ENCODE data around the gene DGCR8. TPM values are rescaled to one million over a fixed set of nuclear protein-coding genes. Genes with fewer than 3 reads are reported as not detected.

The DGCR8 gene
- total and polyA plus RNA-seq, 2 of the 4 experiments (the other 2 are of a cell fraction) = 16.7 to 25.3 TPM

DNA sequence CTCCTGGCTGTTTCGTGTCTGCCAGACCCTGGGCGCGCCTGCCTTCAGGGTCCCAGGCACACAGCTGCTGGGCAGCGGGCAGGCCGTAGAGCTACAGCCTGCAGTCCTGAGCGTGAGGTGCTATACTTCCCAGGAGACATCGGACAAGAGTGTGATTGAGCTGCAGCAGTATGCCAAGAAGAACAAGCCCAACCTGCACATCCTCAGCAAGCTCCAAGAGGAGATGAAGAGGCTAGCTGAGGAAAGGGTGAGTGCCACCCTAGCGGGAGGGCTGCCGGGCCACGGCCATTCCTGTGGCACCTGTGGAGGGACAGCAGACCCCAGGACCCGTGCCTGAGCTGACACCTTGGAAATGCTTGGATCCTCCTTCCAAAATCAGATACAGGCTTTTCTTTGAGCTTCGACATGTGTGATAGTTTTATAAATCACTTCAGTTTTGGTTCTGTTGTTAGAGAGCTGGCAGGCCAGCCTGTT is 28.8 kb downstream of the DGCR8 start:
- ChIA-PET CTCF (no interaction called here), POLR2A (ENCODE audit: unreplicated experiment) (no interaction called here)
- Histone ChIP-seq H3K14ac (replicated peaks; ENCODE audit: low read depth, low read length) (no peak overlapping the region), H3K56ac (ENCODE audit: extremely low read depth, insufficient read depth, low read length) (no peak overlapping the region), H2AK9ac (replicated peaks; ENCODE audit: low read depth, low read length, poor library complexity) (no peak overlapping the region), H2BK20ac (ENCODE audit: low read depth, low read length) (no peak overlapping the region), H2BK15ac (ENCODE audit: low read depth, low read length) (no peak overlapping the region), H4K8ac (ENCODE audit: low read depth in 2 of 2, low read length in 2 of 2) (no peak overlapping the region), H3K23ac (ENCODE audit: low read depth, low read length) (no peak overlapping the region), H3K79me1 (ENCODE audit: low read depth in 1 of 2, low read length in 2 of 2) (peaks cover 8 to 35% of the 10 kb centered on the region in 2 experiments), H3K27me3 (ENCODE audit: control insufficient read depth, insufficient read depth, low read length) (no peaks in the 10 kb centered on the region), H3K36me3 (ENCODE audit: control insufficient read depth, insufficient read depth, low read length) (peaks cover 84% of the 10 kb centered on the region), H2AFZ (replicated peaks; ENCODE audit: low read length, poor library complexity) (no peak overlapping the region), H3K9ac (ENCODE audit: low read depth, low read length) (no peak overlapping the region), H3K9me3 (ENCODE audit: control insufficient read depth, insufficient read depth, low read length) (no peaks in the 10 kb centered on the region), H2AK5ac (ENCODE audit: low read depth, low read length) (no peak overlapping the region), H3K9me1 (ENCODE audit: insufficient read depth, low read length) (no peaks in the 10 kb centered on the region), H4K20me1 (ENCODE audit: insufficient read depth, low read length) (peaks cover 53% of the 10 kb centered on the region), H4K5ac (ENCODE audit: low read depth, low read length) (no peak overlapping the region), H3K4me3 (ENCODE audit: insufficient read depth, low read depth, low read length) (no peak overlapping the region), H3K27ac (ENCODE audit: insufficient read depth, low read length) (no peak overlapping the region), H2BK120ac (ENCODE audit: low read depth, low read length) (no peak overlapping the region), H2BK5ac (ENCODE audit: low read depth, low read length, poor library complexity, severe bottlenecking) (no peak overlapping the region), H3K18ac (ENCODE audit: low read depth, low read length) (no peak overlapping the region), H3K4me1 (ENCODE audit: control insufficient read depth, insufficient read depth, low read length) (no peaks in the 10 kb centered on the region), H3K4ac (ENCODE audit: low read depth, low read length) (no peak overlapping the region), H3K4me2 (ENCODE audit: low read depth, low read length) (no peak overlapping the region), H4K91ac (ENCODE audit: insufficient read depth, low read depth, low read length) (no peak overlapping the region)
- DNase-seq (no peak), ATAC-seq (ENCODE audit: low read depth) (no peak)
- in situ Hi-C loops (cut with MboI; ENCODE audit: low sequenced_read_pairs) = no loop called here
- intact Hi-C loops (cut with micrococcal nuclease) = no loop called here
- dilution Hi-C loops (cut with HindIII; ENCODE audit: low sequenced_read_pairs, unreplicated experiment) = no loop called here
- TF ChIP-seq MAZ (IDR thresholded peaks at IDR 0.05; ENCODE audit: borderline replicate concordance, low read depth, low read length) (no peak), RAD21 (IDR thresholded peaks at IDR 0.05; ENCODE audit: low read length) (no peak), POLR2A (IDR thresholded peaks at IDR 0.05; ENCODE audit: low read depth, low read length) (no peak), FOS (IDR thresholded peaks at IDR 0.05; ENCODE audit: low read depth, low read length) (no peak)
- no TSS peak for BruUV-seq (replicated peaks)
- WGBS, 2 experiments (ENCODE audit: extremely low coverage in 2 of 2, insufficient read length in 1 of 2) = no CpG with 5 or more reads among the region's 12 CpGs
